ENCODE measurements around the gene LINGO1. TPM values are rescaled to one million over a fixed set of nuclear protein-coding genes. Genes with fewer than 3 reads are reported as not detected.

The LINGO1 gene
- total and polyA plus RNA-seq, 9 of the 15 experiments (the other 6 are each of a cell fraction or from before 2014, with no cell fraction given), result 0.07 to 15.3 (median 2.1) TPM

GRCh38 chr15:77639431-77639830 is 6.7 kb upstream of the LINGO1 start:
- H2AFZ ChIP-seq (ENCODE audit: low read depth, low read length), result no peak overlapping the region
- intact Hi-C loops (cut with micrococcal nuclease), result no loop called here
- no peak overlapping the region for H3K27ac ChIP-seq (ENCODE audit: extremely low read depth, low read depth, low read length)
- H3K27me3 ChIP-seq (ENCODE audit: control insufficient read depth in 2 of 2, insufficient read depth in 2 of 2, low read length in 2 of 2), result peaks cover 27 to 88% of the 10 kb centered on the region in 2 experiments; a peak in 4 of 5 replicates
- no peak for DNase-seq (ENCODE audit: extremely low read depth in 1 of 4, low spot score in 3 of 4)
- no peak overlapping the region for H3K4me2 ChIP-seq (ENCODE audit: insufficient read depth, low read length)
- no peaks in the 10 kb centered on the region for H3K9me1 ChIP-seq (ENCODE audit: control insufficient read depth, insufficient read depth, low read length)
- no peaks in the 10 kb centered on the region for H3K79me2 ChIP-seq (ENCODE audit: control insufficient read depth, insufficient read depth, low read length)
- no peaks in the 10 kb centered on the region for H3K9me3 ChIP-seq (replicated peaks; ENCODE audit: control insufficient read depth, insufficient read depth, low read depth, low read length)
- no peak for ATAC-seq
- H3K9ac ChIP-seq (ENCODE audit: insufficient read depth in 1 of 2, low read depth in 2 of 2, low read length in 2 of 2), result no peak overlapping the region
- 0 out of 2 replicates have a peak, but pooled peaks cover 10% of the 10 kb centered on the region for H4K20me1 ChIP-seq (replicated peaks; ENCODE audit: control insufficient read depth, insufficient read depth, low read length)
- ChIA-PET POLR2A (interaction anchor here (0.7 to 0.9 kb wide), 2 partner anchors 30 to 182 kb away, joined by 3 to 4 read pairs; no protein-coding TSS in a partner anchor), CTCF (ENCODE audit: low intra/inter-chr PET ratio) (no interaction called here)
- in situ Hi-C loops (cut with MboI), result no loop called here
- FAIRE-seq, result no peak
- no TSS peak for BruUV-seq (replicated peaks)
- 31% methylated on average over 12 of the region's 12 CpGs for WGBS (ENCODE audit: insufficient coverage, low coverage, missing lambda C conversion rate)
- H3K4me1 ChIP-seq (replicated peaks in 1 of 2; ENCODE audit: control insufficient read depth in 2 of 2, insufficient read depth in 2 of 2, low read length in 2 of 2), result peaks cover 0 to 20% of the 10 kb centered on the region in 2 experiments; a peak in 3 of 5 replicates
- TF ChIP-seq, protein P1, sequence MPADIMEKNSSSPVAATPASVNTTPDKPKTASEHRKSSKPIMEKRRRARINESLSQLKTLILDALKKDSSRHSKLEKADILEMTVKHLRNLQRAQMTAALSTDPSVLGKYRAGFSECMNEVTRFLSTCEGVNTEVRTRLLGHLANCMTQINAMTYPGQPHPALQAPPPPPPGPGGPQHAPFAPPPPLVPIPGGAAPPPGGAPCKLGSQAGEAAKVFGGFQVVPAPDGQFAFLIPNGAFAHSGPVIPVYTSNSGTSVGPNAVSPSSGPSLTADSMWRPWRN (IDR thresholded peaks at IDR 0.05; ENCODE audit: low read depth), result no peak
- TF ChIP-seq ZNF146 (CRISPR knock-in tag; IDR thresholded peaks at IDR 0.05; ENCODE audit: unreplicated experiment), result peak; percentile 80
- H3K36me3 ChIP-seq (ENCODE audit: control insufficient read depth, insufficient read depth, low read length), result no peaks in the 10 kb centered on the region
- H3K4me3 ChIP-seq, result no peak overlapping the region

GRCh38 chr15:77637851-77638692 is 5.4 kb upstream of the LINGO1 start:
- no peak overlapping the region; a peak in 1 of 4 replicates for H3K9ac ChIP-seq (ENCODE audit: insufficient read depth in 1 of 2, low read depth in 2 of 2, low read length in 2 of 2)
- H3K9me1 ChIP-seq (ENCODE audit: control insufficient read depth, insufficient read depth, low read length), result peaks cover 4% of the 10 kb centered on the region
- FAIRE-seq (no peak), DNase-seq (ENCODE audit: extremely low read depth in 1 of 4, low spot score in 3 of 4) (no peak), ATAC-seq (no peak)
- POLR2A ChIA-PET, result interaction anchor here (0.5 kb wide), 1 partner anchor 186 kb away, joined by 3 read pairs; no protein-coding TSS in a partner anchor
- peaks cover 7 to 25% of the 10 kb centered on the region in 2 experiments; a peak in 4 of 5 replicates for H3K4me1 ChIP-seq (replicated peaks in 1 of 2; ENCODE audit: control insufficient read depth in 2 of 2, insufficient read depth in 2 of 2, low read length in 2 of 2)
- H3K36me3 ChIP-seq (ENCODE audit: control insufficient read depth, insufficient read depth, low read length), result no peaks in the 10 kb centered on the region
- no peak overlapping the region for H3K4me3 ChIP-seq
- 0 out of 2 replicates have a peak, but pooled peaks cover 10% of the 10 kb centered on the region for H4K20me1 ChIP-seq (replicated peaks; ENCODE audit: control insufficient read depth, insufficient read depth, low read length)
- H2AFZ ChIP-seq (ENCODE audit: low read depth, low read length), result no peak overlapping the region
- peaks cover 24 to 75% of the 10 kb centered on the region in 2 experiments; a peak in 4 of 5 replicates for H3K27me3 ChIP-seq (ENCODE audit: control insufficient read depth in 2 of 2, insufficient read depth in 2 of 2, low read length in 2 of 2)
- CTCF ChIA-PET (ENCODE audit: low intra/inter-chr PET ratio), result interaction anchor here (0.5 kb wide), 1 partner anchor 205 kb away, joined by 3 read pairs; no protein-coding TSS in a partner anchor
- H3K27ac ChIP-seq (ENCODE audit: extremely low read depth, low read depth, low read length), result no peak overlapping the region
- H3K9me3 ChIP-seq (replicated peaks; ENCODE audit: control insufficient read depth, insufficient read depth, low read depth, low read length), result no peaks in the 10 kb centered on the region
- TF ChIP-seq KDM5B (IDR thresholded peaks at IDR 0.05; ENCODE audit: insufficient replicate concordance, low read depth, low read length) (no peak), ZNF354B (CRISPR knock-in tag; IDR thresholded peaks at IDR 0.05) (no peak), EWSR1 (IDR thresholded peaks at IDR 0.05; ENCODE audit: borderline replicate concordance, low read depth, partially characterized antibody) (no peak), ZNF41 (CRISPR knock-in tag; conservative IDR thresholded peaks at IDR 0.05) (no peak)
- TF ChIP-seq, protein P2, sequence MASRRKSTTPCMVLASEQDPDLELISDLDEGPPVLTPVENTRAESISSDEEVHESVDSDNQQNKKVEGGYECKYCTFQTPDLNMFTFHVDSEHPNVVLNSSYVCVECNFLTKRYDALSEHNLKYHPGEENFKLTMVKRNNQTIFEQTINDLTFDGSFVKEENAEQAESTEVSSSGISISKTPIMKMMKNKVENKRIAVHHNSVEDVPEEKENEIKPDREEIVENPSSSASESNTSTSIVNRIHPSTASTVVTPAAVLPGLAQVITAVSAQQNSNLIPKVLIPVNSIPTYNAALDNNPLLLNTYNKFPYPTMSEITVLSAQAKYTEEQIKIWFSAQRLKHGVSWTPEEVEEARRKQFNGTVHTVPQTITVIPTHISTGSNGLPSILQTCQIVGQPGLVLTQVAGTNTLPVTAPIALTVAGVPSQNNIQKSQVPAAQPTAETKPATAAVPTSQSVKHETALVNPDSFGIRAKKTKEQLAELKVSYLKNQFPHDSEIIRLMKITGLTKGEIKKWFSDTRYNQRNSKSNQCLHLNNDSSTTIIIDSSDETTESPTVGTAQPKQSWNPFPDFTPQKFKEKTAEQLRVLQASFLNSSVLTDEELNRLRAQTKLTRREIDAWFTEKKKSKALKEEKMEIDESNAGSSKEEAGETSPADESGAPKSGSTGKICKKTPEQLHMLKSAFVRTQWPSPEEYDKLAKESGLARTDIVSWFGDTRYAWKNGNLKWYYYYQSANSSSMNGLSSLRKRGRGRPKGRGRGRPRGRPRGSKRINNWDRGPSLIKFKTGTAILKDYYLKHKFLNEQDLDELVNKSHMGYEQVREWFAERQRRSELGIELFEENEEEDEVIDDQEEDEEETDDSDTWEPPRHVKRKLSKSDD (conservative IDR thresholded peaks at IDR 0.05; ENCODE audit: low read length), result no peak
- H3K79me2 ChIP-seq (ENCODE audit: control insufficient read depth, insufficient read depth, low read length), result no peaks in the 10 kb centered on the region
- 10% methylated on average over 10 of the region's 10 CpGs for WGBS (ENCODE audit: insufficient coverage, low coverage, missing lambda C conversion rate)
- in situ Hi-C loops (cut with MboI) (no loop called here), intact Hi-C loops (cut with micrococcal nuclease) (no loop called here)
- H3K4me2 ChIP-seq (ENCODE audit: insufficient read depth, low read length), result no peak overlapping the region
- BruUV-seq (replicated peaks), result no TSS peak
